GM21423 (cell line): Measurements from ENCODE around the gene ATF6.
"Not testable (repeated sequence)": the region's sequence is repeated elsewhere in the genome, so short reads cannot be mapped to it uniquely, and the experiment has no call there.

ENCODE experiments used
- ATAC-seq: cut with Tn5 transposase; IDR thresholded peaks from one replicate; pipeline ENCODE4 v1.9.1; 2021; ENCODE audit warnings: mild to moderate bottlenecking, moderate library complexity; ENCODE audit not compliant: unreplicated experiment

ATF6 gene

DNA sequence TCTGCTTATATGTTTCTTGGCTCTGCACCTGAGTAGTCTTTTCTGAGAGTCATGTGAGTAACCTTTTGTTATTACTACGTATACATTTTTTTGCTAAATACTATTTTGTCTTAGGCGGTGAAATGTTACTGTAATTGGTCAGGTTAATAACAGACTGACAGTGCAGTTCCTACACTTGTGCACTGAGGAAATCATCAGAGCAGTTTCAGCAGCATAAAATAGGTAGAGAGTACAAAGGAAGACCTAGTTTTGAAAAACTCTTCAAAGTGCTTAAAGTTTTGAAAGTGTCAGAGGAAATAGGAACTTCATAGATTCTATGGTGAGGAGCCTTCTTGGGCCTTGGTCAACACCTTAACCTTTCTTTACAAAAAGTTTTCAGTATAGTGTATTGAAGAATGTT, 11.1 kb downstream of the ATF6 start:
- ATAC-seq, result no peak

DNA sequence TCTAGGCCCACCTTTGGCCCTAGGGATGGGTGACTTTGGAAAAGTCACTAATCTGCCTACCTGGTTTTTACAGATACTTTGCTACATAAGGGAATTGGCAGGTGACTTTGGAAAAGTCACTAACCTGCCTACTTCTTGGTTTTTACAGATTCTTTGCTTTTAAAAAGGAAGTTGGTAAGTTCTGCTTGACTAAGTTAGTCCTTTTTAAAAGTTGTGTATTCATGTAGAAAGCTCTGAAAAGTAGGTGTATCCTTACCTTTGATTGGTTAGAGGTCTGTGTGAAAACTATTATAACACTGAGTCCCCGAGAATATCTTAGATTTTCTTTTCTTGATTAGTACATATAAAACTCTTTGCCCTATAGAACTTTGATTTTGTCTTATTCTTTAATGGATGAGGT, 12.4 kb downstream of the ATF6 start:
- ATAC-seq, result no peak

DNA sequence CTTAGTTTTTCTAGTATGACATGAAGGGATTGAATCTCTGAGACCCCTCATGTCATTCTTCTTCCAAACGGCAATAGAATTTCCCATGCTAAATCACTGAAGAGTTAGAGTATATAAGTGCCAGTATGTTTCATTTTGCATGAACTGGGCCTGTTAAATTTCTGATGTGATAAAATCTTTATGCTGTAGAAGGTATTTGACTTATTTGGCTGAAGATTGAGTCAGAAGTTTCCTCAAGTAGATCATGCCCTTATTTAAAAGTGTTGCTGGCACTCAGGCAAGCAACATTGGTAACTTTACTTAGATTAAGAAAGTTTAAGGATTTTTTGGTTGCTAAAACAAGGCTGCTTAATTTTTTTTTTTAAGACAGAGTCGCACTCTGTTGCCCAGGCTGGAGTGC, 13.3 kb downstream of the ATF6 start:
- no peak for ATAC-seq

DNA sequence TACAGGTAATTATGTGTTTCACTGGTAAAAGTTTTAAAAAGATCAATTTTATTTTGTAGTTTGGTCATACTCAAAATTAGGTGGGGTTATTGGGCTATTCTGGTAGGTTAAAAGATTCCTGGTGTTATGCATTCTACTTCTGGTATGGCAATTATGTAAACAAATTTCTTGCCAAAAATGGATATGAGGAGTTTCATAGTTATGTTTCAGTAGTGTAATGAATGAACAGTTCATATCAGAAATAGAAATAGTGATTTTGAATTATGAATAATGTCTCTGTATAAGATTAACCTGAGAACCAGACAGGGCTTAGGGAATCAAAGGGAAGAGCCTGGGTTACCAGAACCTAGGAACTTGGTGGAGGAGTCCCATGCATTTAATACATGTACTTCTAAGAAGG, 15.9 kb downstream of the ATF6 start:
- no peak for ATAC-seq

DNA sequence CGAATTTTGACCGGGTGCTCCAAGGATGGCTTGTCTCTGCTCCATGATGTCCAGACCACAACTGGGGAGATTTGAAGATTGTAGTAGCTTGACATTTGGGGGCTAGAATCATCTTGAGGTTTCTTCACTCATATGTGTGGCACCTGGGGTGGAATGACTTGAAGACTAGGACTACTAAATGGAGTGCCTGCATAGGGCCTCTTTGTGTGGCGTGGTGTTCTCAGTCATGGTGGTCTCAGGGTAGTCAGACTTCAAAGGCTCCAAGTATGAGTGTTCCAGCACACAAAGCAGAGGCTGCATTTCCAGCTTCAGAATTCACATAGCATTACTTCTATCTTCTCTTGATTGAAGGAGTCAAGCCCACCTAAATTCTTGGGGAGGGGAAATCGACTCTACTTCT, 16.8 kb downstream of the ATF6 start:
- ATAC-seq, result no peak

DNA sequence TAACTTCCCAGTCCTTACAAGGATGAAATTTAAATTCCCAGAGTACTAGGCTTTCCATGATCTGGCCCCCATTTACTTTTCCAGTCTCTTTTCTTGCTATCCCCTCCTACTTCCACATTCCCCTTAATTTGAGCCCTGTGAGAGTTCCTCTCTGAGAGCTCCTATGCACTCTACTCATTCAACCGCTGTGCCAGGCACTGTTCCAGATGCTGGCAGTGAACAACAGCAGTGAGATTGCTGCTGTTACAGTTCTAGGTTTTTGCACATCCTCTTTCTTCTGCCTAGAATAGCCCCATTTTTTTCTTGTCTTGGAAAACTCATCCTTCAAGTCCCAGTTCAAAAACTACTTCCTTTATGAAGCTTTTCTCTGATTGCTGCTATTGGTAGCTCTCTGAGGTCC, 18.8 kb downstream of the ATF6 start:
- ATAC-seq, result no peak

DNA sequence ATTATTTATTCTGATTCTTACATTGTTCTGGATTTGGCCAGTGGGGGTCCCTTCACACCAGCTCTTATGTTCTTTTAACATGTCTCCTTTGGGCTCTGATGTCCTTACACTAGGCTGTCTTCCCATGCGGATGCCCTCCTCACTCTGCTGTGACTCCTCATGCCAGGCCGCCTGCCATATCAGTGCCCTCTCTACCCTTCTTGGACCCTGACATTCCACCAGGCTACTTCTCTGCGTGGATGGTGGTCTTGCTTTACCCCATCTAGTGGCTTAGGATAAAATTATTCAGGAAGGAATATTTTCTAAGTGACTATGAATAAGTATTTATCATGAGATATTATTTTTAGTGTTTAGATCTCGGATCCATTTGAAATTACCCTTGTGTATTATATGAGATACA, 21.2 kb downstream of the ATF6 start:
- ATAC-seq, result no peak

DNA sequence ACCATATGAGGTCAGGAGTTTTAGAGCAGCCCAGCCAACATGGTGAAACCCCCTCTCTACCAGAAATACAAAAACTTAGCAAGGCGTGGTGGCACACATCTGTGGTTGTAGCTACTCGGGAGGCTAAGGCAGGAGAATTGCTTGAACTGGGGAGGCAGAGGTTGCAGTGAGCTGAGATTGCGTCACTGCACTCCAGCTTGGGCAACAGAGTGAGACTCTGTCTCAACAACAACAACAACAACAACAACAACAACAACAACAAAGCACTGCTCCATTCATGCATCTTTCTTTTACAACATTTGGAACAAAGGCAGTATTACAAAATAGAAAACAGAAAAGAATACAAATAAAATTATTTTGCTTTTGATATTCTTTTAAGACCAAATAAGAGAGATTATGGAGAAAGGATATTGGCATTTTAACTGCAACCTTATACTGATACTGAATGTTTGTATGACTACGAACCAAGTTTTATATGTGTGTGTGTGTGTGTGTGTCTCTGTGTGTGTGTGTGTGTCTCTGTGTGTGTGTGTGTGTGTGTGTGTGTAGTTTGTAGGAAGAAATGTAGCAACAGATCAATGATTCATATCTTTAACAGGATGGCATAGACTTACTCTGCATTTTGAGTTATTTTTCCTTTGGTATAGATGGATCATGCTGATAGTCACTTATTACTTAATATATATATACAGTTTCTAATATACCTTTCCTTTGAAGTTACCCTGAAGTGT, 24.6 kb downstream of the ATF6 start:
- ATAC-seq, result no peak

DNA sequence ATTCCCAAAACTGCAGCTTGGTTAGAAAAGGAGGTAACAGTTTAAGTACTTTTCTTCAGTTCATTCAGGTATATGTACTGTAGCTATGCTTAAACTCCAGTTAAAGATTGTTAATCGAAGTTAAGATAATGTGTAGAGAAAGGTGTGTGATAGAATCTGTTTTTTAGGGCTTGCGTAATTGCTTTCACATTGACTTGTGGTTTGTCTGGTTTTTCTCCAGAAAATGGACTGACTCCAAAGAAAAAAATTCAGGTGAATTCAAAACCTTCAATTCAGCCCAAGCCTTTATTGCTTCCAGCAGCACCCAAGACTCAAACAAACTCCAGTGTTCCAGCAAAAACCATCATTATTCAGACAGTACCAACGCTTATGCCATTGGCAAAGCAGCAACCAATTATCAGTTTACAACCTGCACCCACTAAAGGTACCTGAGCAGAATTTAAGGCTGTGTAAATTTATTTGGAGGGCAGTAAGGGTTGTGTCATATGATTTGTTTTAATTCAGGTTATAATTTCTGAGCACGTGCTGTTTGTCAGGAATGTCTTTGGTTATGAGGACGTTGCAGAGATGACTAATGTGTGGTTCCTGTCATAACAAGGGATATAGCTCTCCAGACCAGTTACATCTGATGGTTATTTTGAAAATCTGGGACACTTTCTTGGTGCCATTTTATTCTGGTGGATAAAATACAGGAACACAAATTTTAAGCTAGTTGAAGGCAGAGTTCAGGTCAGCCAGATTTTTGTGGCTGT, 26.0 kb downstream of the ATF6 start:
- ATAC-seq, result no peak

DNA sequence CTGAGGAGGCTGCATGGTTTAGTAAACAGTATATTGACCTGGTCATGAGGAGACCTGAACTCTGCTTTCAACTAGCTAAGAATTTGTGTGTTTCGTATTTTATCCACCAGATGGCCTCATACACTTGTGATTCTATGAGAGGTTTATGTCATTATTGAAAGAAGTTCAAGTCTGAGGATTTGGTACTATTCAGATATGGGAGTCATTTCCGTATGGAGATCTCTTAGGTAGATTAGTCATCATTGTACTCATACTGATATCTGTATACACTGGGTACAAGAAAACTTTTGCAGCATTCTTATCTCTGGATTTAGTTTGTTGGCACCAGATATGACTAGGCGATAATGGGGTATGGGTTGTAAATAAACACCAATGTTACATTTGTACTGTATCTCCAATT, 26.6 kb downstream of the ATF6 start:
- ATAC-seq, result peak; percentile 75

DNA sequence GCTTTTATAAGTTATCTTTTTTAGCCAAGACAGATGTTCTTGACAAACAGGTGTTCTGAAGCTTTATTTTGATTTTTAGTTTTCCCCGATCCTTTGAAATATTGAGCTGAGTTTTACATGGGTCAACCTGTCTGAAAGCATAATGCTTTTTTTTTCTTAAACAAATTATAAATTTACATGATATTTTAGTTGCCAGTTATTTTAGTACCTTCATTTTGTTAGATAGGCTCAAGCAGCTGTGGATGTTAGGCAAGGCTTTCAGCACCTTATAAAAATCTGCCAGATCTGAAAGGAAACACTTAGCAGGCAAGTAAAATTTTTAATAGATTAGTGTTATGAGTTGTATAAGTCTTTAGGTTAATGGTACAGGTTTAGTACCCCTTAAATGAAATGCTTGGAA, 33.7 kb downstream of the ATF6 start:
- ATAC-seq, result no peak

DNA sequence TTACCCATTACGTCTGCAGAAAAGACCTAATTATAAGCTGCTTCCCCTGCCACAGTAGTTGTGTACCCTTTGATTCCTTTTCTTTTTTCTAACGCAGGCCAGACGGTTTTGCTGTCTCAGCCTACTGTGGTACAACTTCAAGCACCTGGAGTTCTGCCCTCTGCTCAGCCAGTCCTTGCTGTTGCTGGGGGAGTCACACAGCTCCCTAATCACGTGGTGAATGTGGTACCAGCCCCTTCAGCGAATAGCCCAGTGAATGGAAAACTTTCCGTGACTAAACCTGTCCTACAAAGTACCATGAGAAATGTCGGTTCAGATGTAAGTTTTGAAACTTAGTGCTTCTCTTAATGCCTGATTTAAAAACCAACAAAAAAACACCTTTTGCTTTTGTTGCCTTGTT, 35.8 kb downstream of the ATF6 start:
- ATAC-seq, result no peak

DNA sequence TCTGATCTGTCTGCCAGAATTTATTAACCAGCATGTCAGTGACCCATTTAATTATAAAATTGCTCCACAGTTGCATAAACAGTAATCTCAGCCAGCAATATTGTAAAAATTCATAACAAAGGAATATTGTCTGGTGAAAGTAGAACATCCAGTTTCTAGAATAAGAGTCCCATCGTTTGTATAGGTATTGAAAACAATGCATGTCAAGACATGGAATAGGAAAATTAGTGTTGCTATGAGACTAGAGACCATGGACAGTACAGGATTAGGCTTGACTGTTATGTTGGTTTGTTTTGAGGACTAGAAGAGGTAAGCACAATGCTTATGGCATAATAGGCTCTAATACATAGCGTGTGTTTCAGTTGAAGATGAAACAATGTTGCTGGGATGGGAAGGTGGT, 37.1 kb downstream of the ATF6 start:
- no peak for ATAC-seq

DNA sequence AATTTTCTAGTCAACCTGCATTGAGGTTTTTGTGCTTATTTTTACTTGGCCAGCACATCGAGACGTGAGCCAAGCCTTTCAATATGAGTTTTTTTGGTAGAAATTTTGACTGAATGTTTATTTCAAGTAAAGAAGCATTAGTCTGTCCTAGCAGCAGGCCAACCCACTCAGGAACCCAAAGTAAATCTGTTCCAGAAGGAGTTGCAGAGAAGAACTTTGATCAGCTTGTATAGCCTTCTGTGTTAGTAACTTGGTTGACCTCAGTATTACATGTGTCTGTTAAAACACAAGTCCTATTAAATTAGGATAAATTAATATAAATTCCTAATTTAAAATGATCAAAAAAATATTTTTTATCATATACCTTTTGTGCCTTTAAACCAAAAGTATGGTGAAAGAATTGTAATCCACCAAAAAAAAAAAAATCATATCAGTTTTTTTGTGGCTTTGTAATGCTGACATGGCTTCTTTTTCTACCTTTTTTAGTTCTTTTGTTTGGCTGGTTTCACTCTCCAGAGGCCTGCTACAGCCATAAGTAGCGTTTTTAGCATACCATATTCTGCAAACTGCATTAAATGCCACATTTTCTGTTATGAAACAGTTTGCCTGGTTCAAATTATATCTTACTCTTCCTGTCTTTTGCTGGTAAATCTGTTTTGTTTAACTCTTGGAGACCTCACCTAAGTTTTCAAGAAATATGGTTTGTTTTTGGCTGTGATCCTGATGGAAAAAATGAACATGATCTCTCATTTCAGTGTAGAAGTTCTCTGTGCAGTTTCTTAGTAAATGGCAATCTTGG, 39.5 kb downstream of the ATF6 start:
- no peak for ATAC-seq

DNA sequence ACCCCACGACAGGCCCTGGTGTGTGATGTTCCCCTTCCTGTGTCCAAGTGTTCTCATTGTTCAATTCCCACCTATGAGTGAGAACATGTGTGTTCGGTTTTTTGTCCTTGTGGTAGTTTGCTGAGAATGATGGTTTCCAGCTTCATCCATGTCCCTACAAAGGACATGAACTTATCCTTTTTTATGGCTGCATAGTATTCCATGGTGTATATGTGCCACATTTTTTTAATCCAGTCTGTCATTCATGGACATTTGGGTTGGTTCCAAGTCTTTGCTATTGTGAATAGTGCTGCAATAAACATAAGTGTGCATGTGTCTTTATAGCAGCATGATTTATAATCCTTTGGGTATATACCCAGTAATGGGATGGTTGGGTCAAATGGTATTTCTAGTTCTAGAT, 43.1 kb downstream of the ATF6 start:
- not testable (repeated sequence) for ATAC-seq

DNA sequence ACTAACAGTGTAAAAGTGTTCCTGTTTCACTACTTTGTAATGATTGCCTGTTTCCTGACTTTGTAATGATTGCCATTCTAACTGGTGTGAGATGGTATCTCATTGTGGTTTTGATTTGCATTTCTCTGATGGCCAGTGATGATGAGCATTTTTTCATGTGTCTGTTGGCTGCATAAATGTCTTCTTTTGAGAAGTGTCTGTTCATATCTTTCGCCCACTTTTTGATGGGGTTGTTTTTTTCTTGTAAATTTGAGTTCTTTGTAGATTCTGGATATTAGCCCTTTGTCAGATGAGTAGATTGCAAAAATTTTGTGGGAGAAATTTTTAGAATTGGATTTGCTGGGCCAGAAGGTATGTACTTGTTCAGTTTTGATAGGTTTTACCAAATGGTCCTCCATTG, 43.5 kb downstream of the ATF6 start:
- not testable (repeated sequence) for ATAC-seq

DNA sequence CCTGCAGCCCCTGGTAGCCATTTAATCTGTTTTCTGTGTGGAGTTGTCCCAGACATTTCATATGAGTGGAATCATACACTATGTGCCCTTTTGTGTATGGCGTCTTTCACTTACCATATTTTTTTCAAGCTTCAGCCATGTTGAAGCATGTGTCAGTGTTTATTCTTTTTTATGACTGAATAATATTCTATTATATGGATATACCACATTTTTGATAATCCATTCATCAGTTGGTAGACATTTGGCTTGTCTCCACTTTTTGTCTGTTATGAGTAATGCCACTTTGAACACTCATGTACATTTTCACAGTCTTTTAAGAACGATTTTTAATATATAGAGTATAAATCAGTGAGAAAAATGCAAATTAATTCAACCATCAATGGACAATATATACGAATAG, 44.7 kb downstream of the ATF6 start:
- no peak for ATAC-seq

DNA sequence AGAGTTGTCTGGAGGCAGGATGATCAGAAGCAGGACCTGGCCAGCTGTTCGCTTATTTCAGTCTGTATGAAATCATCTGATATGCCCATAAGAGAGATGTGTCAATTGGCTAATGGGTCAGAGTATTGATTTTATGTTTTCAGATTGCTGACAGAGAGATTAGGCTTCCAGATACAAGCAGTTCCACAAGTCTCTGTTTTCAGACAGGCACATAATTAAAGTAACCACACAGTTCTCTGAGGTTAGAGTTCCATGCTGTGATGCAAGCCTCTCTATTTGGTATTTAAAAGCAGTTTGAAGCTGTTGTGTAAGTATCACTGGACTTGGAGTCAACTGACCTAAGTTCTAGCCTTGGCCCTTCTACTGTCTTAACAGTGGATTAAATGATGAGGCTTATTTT, 50.1 kb downstream of the ATF6 start:
- ATAC-seq, result no peak

DNA sequence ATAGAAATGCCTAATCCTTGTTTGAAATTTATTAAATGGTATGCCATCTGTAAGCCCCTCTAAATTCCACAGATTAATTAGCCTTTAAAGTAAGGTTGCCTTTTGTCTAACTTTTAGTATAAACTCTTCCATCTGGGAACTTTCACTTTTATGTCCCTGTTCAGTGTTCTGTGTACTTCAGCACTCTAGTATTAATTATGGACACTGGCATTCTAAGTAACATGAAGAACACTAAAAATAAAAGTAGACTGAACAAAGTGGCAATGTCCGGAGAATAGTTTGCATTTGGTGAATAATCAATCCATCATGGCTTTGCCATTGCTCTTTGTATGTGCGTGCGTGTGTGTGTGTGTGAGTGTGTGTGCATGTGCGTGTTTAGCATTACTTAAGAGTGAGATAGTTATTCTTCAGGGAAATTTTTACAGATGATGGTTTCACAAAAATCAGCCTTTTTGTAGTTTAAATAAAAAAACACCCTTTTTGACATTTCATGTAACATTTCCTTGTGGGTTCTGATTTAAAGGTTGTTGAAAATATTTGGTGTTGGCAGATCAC, 51.1 kb downstream of the ATF6 start:
- no peak for ATAC-seq

DNA sequence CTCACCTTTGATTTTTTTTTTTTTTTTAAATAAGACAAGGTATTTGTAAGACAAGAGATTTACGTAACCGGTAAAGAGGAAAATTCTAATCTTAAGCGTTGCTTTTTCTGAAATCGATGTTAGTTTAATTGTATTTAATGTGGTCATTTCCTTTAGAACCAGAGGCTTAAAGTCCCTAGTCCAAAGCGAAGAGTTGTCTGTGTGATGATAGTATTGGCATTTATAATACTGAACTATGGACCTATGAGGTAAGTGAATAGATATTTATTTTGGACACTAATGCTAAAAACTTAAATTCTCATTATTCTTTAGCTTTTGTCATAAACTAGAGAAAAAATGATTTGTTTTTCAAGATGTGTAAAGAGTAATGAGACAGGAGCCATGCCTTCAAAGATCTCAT, 54.8 kb downstream of the ATF6 start:
- no peak for ATAC-seq

DNA sequence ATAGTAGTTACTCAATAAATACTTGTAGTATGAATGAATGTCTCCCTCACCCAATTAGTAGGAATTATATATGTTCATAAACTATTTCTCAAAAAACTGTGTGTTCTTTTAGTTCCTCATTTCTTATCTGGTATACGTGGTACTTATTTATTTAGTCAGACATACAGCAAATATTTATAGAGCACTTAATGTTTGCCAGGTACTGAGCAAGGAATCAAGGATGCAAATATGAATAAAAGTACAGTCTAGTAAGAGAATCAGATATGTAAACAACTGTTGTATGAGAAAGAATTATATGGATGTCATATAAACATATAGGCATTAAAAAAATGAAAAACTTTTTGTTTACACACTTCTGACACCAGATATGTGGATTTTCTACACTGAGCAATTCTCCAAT, 58.5 kb downstream of the ATF6 start:
- no peak for ATAC-seq

DNA sequence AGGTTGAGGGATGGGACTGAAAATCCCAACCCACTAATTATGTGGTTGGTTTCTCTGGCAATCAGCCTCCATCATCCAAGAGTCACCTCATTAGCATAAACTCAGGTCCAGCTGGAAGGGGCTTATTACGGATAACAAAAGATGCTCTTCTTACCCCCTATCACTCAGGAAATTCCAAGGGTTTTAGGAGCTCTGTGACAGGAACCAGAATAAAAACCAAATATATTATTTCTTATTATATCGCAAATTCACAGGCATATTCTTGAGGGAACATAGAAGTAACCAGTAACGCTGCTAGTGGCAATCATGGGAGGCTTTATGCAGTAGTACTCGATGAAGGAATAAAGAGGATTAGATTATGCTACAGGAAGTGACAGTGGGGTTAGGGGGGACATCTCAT, 59.7 kb downstream of the ATF6 start:
- no peak for ATAC-seq
